ENCODE data around the gene CTSH.

GRCh38 chr15:78925076-78925624, 19.7 kb downstream of the CTSH start:
- TF ChIP-seq SIN3A (IDR thresholded peaks at IDR 0.05; ENCODE audit: borderline replicate concordance, insufficient read depth, low read depth, low read length) = no peak
- TF ChIP-seq, protein P1, sequence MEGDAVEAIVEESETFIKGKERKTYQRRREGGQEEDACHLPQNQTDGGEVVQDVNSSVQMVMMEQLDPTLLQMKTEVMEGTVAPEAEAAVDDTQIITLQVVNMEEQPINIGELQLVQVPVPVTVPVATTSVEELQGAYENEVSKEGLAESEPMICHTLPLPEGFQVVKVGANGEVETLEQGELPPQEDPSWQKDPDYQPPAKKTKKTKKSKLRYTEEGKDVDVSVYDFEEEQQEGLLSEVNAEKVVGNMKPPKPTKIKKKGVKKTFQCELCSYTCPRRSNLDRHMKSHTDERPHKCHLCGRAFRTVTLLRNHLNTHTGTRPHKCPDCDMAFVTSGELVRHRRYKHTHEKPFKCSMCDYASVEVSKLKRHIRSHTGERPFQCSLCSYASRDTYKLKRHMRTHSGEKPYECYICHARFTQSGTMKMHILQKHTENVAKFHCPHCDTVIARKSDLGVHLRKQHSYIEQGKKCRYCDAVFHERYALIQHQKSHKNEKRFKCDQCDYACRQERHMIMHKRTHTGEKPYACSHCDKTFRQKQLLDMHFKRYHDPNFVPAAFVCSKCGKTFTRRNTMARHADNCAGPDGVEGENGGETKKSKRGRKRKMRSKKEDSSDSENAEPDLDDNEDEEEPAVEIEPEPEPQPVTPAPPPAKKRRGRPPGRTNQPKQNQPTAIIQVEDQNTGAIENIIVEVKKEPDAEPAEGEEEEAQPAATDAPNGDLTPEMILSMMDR (IDR thresholded peaks at IDR 0.05) = no peak

Data from Panc1 (cell line).